ENCODE measurements around the gene SORCS2.

DNA sequence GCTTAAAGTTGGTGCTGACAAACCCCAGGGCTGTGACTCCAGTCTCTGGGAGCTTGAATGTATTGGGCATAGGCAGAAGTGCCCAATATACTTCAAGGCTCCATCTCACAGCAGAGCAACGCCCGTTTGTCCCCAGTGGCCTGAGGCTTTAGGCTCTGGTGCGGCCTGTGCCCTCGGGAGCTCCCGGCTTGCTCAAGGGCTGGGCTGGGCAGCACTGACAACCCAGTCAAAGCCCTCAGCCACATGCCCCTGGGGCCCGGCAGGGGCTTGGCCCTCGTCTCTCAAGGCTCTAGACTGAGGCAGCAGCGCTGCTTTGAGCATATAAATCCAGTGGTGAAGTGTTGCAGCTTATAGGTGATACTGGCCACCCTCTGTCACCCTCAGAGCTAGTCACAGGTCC, 543.6 kb downstream of the SORCS2 start:
- TF ChIP-seq, protein P1, sequence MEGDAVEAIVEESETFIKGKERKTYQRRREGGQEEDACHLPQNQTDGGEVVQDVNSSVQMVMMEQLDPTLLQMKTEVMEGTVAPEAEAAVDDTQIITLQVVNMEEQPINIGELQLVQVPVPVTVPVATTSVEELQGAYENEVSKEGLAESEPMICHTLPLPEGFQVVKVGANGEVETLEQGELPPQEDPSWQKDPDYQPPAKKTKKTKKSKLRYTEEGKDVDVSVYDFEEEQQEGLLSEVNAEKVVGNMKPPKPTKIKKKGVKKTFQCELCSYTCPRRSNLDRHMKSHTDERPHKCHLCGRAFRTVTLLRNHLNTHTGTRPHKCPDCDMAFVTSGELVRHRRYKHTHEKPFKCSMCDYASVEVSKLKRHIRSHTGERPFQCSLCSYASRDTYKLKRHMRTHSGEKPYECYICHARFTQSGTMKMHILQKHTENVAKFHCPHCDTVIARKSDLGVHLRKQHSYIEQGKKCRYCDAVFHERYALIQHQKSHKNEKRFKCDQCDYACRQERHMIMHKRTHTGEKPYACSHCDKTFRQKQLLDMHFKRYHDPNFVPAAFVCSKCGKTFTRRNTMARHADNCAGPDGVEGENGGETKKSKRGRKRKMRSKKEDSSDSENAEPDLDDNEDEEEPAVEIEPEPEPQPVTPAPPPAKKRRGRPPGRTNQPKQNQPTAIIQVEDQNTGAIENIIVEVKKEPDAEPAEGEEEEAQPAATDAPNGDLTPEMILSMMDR (IDR thresholded peaks at IDR 0.05) = no peak
- TF ChIP-seq POLR2A (IDR thresholded peaks at IDR 0.05) = no peak

All from right lobe of liver (tissue), 4 donors.